Stimulated activated effector memory CD8-positive, alpha-beta T cell treated with anti-CD3 and anti-CD28 coated beads, Interleukin-12 subunit alpha, Interleukin-12 subunit beta, amount 100 ng/mL, for 72 hours (primary cell): Measurements from ENCODE around the gene GNL3.

ENCODE experiments used
- ATAC-seq: fragments of 150-1000 bp; cut with Tn5 transposase; 2 replicates; pipeline ENCODE4 v1.10.0; 2021
- DNase-seq, 2 donors: peaks; one replicate each; pipeline ENCODE4 v3.0.0; 2021 to 2022; ENCODE audit warnings: low spot score in 2 of 2
- H3K27ac Mint-ChIP-seq: one replicate; pipeline ENCODE4 v1.8.0; 2022; ENCODE audit warnings: mild to moderate bottlenecking, mixed read lengths
- H3K36me3 Mint-ChIP-seq: one replicate; pipeline ENCODE4 v1.8.0; 2022; ENCODE audit warnings: mild to moderate bottlenecking, mixed read lengths
- H3K4me1 Mint-ChIP-seq: one replicate; pipeline ENCODE4 v1.8.0; 2022; ENCODE audit warnings: mixed read lengths
- H3K4me3 Mint-ChIP-seq: one replicate; pipeline ENCODE4 v1.8.0; 2022; ENCODE audit warnings: mild to moderate bottlenecking, mixed read lengths
- H3K9me3 Mint-ChIP-seq: one replicate; pipeline ENCODE4 v1.8.0; 2022; ENCODE audit warnings: mixed read lengths

Gene GNL3

GRCh38 chr3:52679811-52680210 is 6.0 kb upstream of the GNL3 start:
- DNase-seq, result no peak
- Mint-ChIP-seq H3K9me3 (no peaks in the 10 kb centered on the region), H3K36me3 (peaks cover 91% of the 10 kb centered on the region), H3K4me1 (peaks cover 60% of the 10 kb centered on the region), H3K4me3 (no peak overlapping the region), H3K27ac (peak overlapping the region; percentile 71)
- ATAC-seq, result no peak

GRCh38 chr3:52681596-52681995 is 4.2 kb upstream of the GNL3 start:
- DNase-seq, result no peak

GRCh38 chr3:52682016-52682415 is 3.8 kb upstream of the GNL3 start:
- peaks cover 90% of the 10 kb centered on the region for H3K36me3 Mint-ChIP-seq
- DNase-seq, result peak in 1 of 2 donors; percentile 62
- peaks cover 61% of the 10 kb centered on the region for H3K4me1 Mint-ChIP-seq
- peak overlapping the region; percentile 46 for H3K4me3 Mint-ChIP-seq
- peak overlapping the region; percentile 71 for H3K27ac Mint-ChIP-seq
- ATAC-seq, result peak; percentile 66
- no peaks in the 10 kb centered on the region for H3K9me3 Mint-ChIP-seq

More at GRCh38 chr3:52681596-52681995, 4.2 kb upstream of the GNL3 start:
- ATAC-seq, result no peak
- peaks cover 63% of the 10 kb centered on the region for H3K4me1 Mint-ChIP-seq
- H3K4me3 Mint-ChIP-seq, result peak overlapping the region; percentile 46
- peaks cover 90% of the 10 kb centered on the region for H3K36me3 Mint-ChIP-seq
- H3K9me3 Mint-ChIP-seq, result no peaks in the 10 kb centered on the region
- peak overlapping the region; percentile 71 for H3K27ac Mint-ChIP-seq

GRCh38 chr3:52683611-52684010 is 2.2 kb upstream of the GNL3 start:
- DNase-seq (no peak), ATAC-seq (no peak)
- Mint-ChIP-seq H3K4me3 (peak overlapping the region; percentile 96), H3K4me1 (peaks cover 72% of the 10 kb centered on the region), H3K9me3 (no peaks in the 10 kb centered on the region), H3K27ac (no peak overlapping the region), H3K36me3 (peaks cover 90% of the 10 kb centered on the region)

GRCh38 chr3:52684184-52684583 is 1.6 kb upstream of the GNL3 start:
- peaks cover 90% of the 10 kb centered on the region for H3K36me3 Mint-ChIP-seq
- H3K27ac Mint-ChIP-seq, result peak overlapping the region; percentile 98
- no peaks in the 10 kb centered on the region for H3K9me3 Mint-ChIP-seq
- DNase-seq (no peak), ATAC-seq (no peak)
- H3K4me3 Mint-ChIP-seq, result peak overlapping the region; percentile 96
- peaks cover 71% of the 10 kb centered on the region for H3K4me1 Mint-ChIP-seq

- no peaks in the 10 kb centered on the region for H3K9me3 Mint-ChIP-seq
- ATAC-seq (peak; percentile 81), DNase-seq (peak; percentile 71 to 90)
- peaks cover 90% of the 10 kb centered on the region for H3K36me3 Mint-ChIP-seq
- peak overlapping the region; percentile 96 for H3K4me3 Mint-ChIP-seq
- H3K27ac Mint-ChIP-seq, result peak overlapping the region; percentile 98
- peaks cover 70% of the 10 kb centered on the region for H3K4me1 Mint-ChIP-seq
These were observed 535 bp upstream of the GNL3 start for GRCh38 chr3:52685285-52685708.

GRCh38 chr3:52688266-52688665 is 2.4 kb downstream of the GNL3 start:
- Mint-ChIP-seq H3K27ac (peak overlapping the region; percentile 76), H3K9me3 (no peaks in the 10 kb centered on the region), H3K4me1 (peaks cover 58% of the 10 kb centered on the region), H3K36me3 (peaks cover 98% of the 10 kb centered on the region), H3K4me3 (peak overlapping the region; percentile 96)
- no peak for DNase-seq
- no peak for ATAC-seq

- Mint-ChIP-seq H3K9me3 (no peaks in the 10 kb centered on the region), H3K36me3 (peaks cover 99% of the 10 kb centered on the region), H3K4me1 (peaks cover 60% of the 10 kb centered on the region), H3K4me3 (peak overlapping the region; percentile 96), H3K27ac (peak overlapping the region; percentile 76)
- DNase-seq, result no peak
- ATAC-seq, result no peak
These were observed 3.3 kb downstream of the GNL3 start for GRCh38 chr3:52689151-52689550.

- no peak overlapping the region for H3K4me3 Mint-ChIP-seq
- H3K36me3 Mint-ChIP-seq, result peaks cover 100% of the 10 kb centered on the region
These were observed 4.7 kb downstream of the GNL3 start for GRCh38 chr3:52690560-52690959.

GRCh38 chr3:52693071-52693470 is 7.2 kb downstream of the GNL3 start:
- DNase-seq (no peak), ATAC-seq (no peak)
- no peaks in the 10 kb centered on the region for H3K9me3 Mint-ChIP-seq
- peaks cover 59% of the 10 kb centered on the region for H3K4me1 Mint-ChIP-seq
- H3K36me3 Mint-ChIP-seq, result peaks cover 100% of the 10 kb centered on the region
- H3K4me3 Mint-ChIP-seq, result no peak overlapping the region
- H3K27ac Mint-ChIP-seq, result peak overlapping the region; percentile 11

More at GRCh38 chr3:52690560-52690959, 4.7 kb downstream of the GNL3 start:
- no peaks in the 10 kb centered on the region for H3K9me3 Mint-ChIP-seq
- H3K4me1 Mint-ChIP-seq, result peaks cover 57% of the 10 kb centered on the region
- ATAC-seq (no peak), DNase-seq (no peak)
- peak overlapping the region; percentile 82 for H3K27ac Mint-ChIP-seq

- peaks cover 44% of the 10 kb centered on the region for H3K4me1 Mint-ChIP-seq
- ATAC-seq, result no peak
- peaks cover 100% of the 10 kb centered on the region for H3K36me3 Mint-ChIP-seq
- no peaks in the 10 kb centered on the region for H3K9me3 Mint-ChIP-seq
- no peak for DNase-seq
- no peak overlapping the region for H3K4me3 Mint-ChIP-seq
- H3K27ac Mint-ChIP-seq, result no peak overlapping the region
These were observed 8.8 kb downstream of the GNL3 start for GRCh38 chr3:52694528-52695189.

- Mint-ChIP-seq H3K27ac (peak overlapping the region; percentile 77), H3K4me3 (no peak overlapping the region), H3K36me3 (peaks cover 90% of the 10 kb centered on the region), H3K9me3 (no peaks in the 10 kb centered on the region), H3K4me1 (peaks cover 36% of the 10 kb centered on the region)
- ATAC-seq, result no peak
- DNase-seq, result no peak
These were observed 10.2 kb downstream of the GNL3 start for GRCh38 chr3:52695798-52696671.

GRCh38 chr3:52696830-52697631 is 11.2 kb downstream of the GNL3 start:
- ATAC-seq, result no peak
- H3K4me3 Mint-ChIP-seq, result no peak overlapping the region
- peaks cover 36% of the 10 kb centered on the region for H3K4me1 Mint-ChIP-seq
- no peaks in the 10 kb centered on the region for H3K9me3 Mint-ChIP-seq
- peaks cover 80% of the 10 kb centered on the region for H3K36me3 Mint-ChIP-seq
- DNase-seq, result no peak
- H3K27ac Mint-ChIP-seq, result peak overlapping the region; percentile 77

GRCh38 chr3:52697632-52697965 is 11.8 kb downstream of the GNL3 start:
- Mint-ChIP-seq H3K4me3 (no peak overlapping the region), H3K27ac (peak overlapping the region; percentile 77), H3K9me3 (no peaks in the 10 kb centered on the region), H3K4me1 (peaks cover 35% of the 10 kb centered on the region), H3K36me3 (peaks cover 75% of the 10 kb centered on the region)
- ATAC-seq (no peak), DNase-seq (no peak)

GRCh38 chr3:52703341-52703740 is 17.5 kb downstream of the GNL3 start:
- no peak for ATAC-seq
- no peak overlapping the region for H3K4me3 Mint-ChIP-seq
- peaks cover 36% of the 10 kb centered on the region for H3K36me3 Mint-ChIP-seq
- no peak for DNase-seq
- H3K27ac Mint-ChIP-seq, result no peak overlapping the region
- H3K9me3 Mint-ChIP-seq, result no peaks in the 10 kb centered on the region
- peaks cover 23% of the 10 kb centered on the region for H3K4me1 Mint-ChIP-seq
